NCI-H1436 (cell line): ENCODE results near the gene AGAP3.

Experiments used
- DNase-seq: peaks from one replicate; lab custom pipeline; 2025; lab: John Stamatoyannopoulos, UW

AGAP3 gene

DNA sequence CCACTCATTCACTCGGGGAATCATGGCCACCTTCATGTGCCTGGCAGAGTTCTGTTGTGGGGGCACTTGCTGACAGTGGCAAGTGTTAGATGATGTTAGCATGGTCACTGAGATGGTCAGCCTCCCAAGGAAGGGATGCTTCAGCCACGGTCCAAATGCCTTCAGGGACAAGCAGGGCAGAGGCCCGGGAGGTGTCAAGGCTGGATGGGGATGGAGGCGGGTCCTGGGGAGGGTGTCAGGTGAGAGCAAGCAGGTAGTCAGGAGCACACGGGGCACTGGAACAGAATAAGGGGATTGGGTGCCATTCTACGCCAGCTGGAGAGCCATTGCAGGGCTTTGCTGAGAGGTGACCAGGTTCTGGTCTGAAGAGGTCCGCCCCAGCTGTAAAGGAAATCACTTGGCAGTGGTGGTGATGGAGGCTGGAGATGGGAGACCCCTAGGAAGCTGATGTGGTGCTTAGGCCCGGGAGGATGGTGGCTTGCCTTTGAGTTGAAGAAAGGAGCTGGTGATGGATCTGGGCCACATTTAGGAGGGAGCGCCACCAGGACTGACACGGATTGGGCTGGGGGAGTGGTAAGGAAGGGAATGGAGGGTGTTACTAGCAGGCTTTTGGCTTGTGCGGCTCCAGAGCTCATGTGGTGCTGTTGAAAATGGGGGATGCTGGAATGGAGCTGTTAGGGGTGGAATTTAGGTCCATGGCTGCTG, 24.1 kb downstream of the AGAP3 start:
- no peak for DNase-seq

DNA sequence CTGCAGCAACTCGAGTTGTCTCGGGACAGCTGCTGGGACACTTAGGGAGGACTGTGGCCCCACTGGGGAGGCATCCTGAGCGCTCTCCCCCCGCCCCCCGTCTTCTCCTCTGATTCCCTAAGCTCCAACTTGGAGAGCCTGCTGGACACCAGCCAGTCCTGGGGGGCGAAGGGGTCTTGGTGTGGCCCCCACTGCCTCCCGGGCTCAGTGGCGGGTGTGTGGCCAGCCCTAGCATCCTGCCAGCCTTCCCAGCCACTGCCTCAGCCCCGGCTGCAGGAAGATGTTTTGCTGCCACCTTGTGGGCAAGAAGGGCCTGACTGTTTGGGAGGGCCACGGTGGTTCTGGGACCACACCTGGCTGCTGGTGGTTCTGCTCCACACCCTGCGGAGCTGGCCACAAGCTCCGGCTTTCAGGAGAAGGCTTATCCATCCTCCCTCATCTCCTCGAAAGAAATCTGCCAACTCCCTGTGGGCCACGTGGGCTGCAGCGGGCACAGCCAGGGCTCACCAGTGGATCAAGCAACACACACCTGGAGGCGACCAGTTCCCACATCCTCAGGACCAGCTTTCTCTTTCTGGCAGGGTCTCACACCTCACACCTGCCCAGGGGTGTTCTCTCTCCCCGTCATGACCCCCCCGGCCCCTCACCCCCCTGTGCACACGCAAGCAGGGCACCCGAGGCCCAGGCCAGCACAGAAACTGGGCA, 24.8 kb downstream of the AGAP3 start:
- DNase-seq, result peak; percentile 62

DNA sequence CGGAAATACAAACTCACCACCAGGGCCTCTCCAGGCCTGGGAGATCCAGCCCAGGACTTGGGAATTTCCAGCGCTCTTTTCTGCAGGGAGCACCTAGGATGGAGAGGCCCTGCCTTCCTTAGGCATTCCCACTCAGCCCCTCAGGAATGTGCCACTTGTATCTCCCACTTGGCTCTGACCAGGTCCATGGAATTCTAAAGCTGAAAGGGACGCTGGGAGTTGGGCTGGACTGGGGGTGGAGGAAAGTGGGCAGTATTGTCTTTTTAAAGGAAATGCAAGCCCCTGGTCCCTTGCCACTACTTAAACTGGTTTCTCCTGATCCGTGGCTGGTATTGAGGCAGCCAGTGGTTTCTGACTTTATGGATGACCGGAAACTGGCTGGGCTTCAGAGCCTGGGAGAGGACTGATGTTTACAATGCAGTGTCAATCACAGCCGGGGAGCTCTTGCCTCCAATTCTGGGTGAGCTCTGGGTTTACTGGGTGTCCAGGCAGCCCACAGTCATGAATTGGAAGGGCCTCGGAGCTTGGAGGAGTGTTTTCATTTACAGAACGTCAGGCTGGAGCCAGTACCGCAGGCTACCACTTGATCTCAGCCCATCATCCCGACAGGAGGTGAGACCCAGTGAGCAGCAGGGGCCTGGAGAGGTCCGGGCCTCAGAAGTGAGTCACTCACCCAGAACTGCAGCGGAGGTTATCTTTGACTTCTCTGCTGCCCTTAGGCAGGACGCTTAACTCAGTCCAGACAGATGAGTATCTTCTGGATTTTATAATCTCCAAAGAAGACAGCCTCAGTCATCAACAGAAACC, 27.3 kb downstream of the AGAP3 start:
- no peak for DNase-seq

DNA sequence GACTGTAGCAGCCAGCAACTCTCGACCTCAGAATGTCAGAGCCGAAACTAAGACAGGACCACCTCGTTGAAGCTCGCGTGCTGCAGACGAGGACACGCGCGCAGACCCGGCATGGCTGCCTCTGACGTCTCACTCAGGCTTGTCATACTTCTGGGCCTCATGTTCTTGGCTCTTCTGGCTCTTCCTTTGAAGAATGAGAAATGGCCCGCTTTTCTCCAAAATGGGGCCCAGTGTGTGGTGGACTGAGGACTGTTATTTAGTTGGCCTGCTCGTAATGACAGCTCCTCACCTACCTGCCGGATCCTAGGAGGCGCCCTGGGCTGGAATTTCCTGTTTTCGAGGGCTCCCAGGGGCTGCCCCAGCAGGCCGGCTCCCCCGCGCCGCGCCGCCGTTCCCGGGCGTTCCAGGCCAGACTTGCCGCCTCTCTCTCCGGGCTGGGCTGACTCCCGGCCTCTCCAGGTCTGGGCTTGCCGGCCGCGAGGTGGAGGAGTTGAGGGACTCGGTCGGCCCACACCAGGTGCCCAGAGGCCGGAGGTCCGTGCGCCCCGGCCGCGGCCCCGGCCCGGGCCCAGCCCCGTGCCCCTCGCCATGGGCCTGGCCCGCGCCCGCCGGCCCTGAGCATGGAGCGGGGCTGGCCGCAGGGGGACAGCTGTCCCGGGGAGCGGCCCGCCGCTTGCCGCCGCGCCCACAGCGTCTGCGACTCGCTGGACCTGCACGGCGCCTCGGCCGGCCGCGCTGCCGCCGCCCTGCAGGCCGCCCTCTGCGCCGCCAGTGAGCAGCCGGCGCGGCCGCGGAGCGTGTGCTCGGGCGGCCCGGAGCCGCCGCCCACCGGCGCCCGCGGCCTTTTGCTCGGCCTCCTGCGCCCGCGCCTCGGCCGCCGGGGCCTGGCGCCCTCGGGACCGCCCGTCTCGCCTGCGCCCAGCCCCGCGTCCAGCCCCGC, 28.1 kb downstream of the AGAP3 start:
- no peak for DNase-seq

DNA sequence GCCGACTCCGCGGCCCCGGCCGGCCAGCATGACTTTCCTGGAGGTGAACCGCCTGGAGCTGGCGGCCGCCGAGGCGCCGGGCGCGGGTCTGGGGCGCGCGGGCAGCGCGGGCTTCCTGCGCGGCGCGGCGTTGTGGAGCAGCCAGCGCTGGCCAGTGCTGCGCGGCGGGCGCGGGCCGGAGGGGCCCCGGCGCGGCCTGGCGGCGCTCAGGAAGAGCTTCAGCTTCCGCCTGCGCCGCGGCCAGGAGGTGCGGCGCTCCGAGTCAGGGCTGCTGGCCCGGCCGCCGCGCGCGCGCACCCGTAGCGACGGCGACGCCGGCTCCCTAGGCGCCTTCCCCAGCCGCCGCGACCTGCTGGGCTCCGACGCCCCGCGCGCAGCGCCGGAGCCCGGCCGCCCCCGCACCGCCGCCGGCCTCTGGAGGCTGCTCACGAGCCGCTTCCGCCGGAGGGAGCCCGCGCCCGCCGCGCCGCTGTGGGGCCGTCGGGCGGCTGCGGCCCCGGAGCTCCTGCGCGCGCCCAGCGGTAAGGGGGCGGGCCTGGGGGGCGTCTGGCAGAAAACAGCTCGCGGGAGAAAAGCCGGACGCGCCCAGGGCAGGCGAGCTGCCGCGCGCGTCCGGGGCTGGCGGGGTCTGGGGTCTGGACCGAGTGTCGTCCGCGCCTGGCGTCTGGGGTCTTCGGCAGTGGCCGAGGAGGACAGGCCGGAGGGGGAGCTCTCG, 29.0 kb downstream of the AGAP3 start:
- DNase-seq, result no peak

DNA sequence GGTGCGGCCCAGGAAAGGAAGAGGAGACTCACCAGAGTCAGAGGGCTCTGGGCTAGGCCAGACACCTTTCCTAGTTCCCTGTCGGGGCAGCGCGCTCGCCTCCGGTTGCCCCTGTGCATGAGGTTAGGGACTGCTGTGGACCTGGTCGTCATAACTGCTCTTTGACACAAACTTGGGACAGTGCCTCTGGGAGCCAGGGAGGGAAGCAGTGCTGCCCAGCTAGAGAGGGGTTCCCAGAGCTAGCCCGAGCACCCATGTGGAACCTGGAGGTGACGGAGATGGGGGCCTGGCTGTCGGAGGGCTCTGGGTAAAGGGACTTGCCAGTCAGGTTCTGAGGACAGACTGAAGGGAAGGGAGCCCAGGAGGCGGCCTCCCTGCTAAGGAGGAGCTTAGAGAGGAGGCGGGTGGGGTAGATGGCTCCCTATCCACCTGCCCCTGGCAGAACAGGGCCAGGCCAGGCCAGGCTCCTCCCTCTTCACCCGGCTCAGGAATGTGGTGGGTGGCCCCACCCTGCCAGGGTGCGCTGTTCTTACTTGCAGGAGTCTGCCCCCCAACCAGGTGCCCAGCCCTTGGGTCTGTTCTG, 29.7 kb downstream of the AGAP3 start:
- DNase-seq, result no peak

DNA sequence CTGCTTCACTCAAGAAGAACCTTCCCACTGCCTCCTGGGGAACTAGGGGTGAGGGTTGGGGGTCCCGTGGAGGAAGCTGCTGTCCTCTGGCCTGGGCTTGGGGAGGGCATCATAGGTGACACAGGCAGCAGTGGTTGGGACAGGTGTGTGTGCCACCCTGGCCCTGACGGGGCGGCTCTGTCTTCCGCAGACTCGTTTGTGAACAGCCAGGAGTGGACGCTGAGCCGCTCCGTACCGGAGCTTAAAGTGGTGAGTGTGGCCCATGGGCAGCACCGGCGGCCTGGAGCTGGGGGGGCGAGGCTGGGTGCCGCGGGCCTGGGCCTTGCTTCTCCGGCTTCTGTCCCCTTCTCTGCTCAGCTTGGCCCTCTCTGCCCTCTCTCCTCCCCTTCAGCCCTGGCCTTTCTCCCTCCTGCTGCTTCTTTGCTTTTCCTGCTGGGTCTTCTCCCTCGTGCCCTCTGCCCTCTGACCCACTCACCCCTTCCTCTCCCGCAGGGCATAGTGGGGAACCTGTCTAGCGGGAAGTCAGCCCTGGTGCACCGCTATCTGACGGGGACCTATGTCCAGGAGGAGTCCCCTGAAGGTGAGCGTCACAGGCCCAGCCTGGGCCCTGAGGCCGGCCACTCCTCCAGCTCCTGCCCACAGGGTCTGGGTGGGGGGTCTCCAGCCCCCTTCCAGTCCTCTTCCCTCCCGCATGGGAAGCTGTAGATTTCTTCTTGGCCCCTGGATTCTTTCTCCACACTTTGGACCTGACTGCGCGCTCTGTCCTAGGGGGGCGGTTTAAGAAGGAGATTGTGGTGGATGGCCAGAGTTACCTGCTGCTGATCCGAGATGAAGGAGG, 30.5 kb downstream of the AGAP3 start:
- no peak for DNase-seq

DNA sequence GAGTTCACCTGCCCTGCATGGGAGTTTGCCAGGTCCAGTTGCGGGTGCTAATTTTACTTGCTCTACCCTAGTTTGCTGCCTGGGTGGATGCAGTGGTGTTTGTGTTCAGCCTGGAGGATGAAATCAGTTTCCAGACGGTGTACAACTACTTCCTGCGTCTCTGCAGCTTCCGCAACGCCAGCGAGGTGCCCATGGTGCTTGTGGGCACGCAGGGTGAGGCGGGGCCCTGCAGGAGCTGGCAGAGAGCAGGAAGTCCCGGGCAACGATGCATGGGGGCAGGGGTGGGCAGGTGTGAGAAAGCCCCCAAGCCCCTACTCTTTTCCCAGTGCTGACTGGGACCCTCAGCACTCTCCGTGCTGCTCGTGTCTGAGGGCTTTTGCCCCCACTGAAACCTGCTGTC, 31.3 kb downstream of the AGAP3 start:
- no peak for DNase-seq

DNA sequence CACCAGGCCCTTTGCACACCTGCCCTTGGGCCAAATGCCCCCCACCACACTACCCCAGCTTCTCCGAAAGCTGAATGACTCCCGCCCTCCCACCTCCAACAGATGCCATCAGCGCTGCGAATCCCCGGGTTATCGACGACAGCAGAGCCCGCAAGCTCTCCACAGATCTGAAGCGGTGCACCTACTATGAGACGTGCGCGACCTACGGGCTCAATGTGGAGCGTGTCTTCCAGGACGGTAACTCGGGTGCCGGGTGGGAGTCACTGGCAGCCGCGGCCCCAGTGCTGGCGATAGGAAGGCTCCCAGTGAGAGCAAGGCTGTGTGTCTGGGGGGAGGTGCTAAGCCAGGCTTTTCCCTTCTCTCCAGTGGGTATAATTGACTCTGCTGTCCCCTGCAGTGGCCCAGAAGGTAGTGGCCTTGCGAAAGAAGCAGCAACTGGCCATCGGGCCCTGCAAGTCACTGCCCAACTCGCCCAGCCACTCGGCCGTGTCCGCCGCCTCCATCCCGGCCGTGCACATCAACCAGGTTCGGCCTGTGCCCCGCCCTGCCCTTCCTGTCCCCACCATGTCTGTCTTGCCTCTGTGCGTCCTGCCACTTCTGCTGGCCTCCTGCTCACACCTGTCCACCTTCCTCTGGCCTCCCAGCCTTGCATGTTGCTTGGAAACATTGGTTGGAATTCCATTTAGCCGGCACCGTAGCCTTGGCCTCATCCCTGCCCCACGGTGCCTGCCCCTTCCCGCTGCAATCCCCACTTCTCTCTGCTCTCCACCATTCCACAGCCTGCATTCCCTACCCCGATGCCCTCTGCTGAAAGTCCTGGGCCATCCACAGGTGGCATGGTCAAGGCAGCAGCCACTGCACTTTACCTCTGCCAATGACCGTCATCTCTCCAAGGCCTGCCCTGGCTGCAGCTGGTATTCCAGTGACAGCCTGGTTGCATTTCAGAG, 32.1 kb downstream of the AGAP3 start:
- no peak for DNase-seq

DNA sequence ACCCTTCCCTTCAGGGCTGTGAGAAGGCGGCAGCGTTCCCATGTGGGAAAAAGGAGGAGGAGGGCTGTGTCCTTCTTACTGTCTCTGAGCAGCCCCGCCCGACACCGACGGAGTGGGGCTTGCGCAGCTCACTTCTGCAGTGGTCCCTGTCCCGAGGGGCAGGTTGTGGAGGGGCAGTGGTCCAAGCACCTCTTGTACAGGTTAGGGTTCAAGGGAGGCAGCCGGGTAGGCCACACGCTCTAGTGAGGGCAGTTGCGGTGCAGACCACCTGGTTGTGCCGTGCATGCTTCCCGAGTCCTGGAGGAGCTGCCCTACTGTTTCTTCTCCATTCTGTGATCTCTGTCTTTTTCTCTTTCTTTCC, 32.8 kb downstream of the AGAP3 start:
- no peak for DNase-seq

DNA sequence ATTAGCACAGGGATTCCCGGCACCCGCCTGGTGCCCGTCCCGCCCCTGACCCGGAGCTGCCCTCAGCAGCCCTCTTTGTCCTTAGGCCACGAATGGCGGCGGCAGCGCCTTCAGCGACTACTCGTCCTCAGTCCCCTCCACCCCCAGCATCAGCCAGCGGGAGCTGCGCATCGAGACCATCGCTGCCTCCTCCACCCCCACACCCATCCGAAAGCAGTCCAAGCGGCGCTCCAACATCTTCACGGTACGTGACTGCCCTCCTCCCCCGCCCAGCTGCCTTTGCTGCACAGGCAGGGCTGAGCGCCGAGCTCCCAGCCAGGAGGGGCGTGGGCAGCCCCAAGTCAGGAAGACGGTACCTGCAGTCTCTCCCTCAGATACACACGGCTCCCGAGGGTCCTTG, 33.6 kb downstream of the AGAP3 start:
- DNase-seq, result no peak

DNA sequence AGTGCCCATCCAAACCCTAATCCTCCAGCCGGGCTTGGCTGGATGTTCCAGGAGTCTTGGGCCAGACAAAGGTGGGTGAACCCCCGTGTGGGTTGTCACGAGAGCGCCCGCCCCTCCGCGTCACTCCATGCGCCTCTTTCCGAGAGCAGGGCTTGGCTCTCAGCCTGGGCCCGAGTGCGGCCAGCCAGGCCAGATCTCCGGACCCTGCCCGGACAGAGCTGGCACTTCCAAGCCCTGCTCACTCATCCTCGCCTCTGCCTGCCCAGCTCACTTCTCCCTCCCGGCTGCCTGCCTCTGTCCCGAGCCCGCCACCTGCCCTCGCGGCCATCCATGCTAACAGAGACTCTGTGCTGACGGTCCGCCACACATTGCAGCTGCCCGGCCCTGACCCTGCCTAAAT, 34.6 kb downstream of the AGAP3 start:
- no peak for DNase-seq

DNA sequence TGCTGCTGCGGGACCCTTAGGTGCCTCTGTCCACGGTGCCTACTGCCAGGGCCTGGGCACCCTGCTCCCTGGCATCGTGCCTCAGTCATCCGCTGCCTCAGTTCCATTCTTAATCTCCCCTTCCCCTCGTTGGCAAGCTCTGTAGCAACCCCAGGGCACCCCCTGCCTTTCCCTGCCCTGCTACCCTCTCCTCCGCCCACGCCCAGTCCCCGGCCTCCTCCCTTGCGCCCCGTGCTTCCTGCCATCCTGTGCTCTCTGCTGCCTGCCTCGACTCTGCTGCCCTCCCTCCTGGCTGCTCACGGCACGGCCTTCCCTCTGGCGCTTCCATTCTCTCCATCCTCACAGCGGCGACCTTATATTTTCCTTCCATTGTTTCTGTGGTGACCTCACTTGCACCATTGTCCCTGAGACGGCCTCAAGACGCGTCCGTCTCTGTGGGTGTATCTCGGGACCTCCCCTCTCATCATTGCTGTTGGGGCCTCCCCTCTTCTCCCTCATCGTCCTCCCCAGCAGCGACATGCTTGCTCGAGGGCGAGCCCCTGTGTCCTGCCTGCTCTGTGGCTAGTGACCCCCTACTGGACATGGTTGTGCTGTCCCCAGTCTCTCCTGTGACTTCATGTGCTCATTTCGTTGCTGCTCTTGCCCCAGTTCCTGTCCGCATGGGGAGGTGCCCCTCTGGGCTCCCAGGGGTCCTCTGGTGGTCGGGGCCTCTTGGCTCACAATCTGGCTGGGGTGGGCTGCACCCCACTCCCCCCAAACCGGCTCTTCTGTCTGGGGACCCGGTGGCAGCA, 35.3 kb downstream of the AGAP3 start:
- DNase-seq, result no peak

DNA sequence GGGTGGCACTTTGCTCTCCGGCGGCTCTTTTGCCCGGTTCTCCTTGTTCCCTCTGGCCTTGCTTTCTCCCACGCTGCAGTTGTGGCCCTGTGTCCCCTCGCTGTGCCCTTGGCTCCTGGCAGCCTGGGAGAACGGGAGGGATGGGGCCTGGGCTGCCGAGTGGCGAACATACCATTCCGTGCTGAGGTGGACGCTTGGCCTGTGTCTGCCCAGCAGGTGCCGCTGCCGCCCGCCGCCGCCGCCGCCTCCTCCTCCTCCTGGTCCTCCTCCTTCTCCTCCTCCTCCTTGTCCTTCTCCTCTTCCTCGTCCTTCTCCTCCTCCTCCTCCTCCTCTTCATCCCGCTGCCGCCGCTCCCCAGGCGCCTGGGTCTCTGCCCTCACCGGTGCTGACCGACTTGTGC, 36.0 kb downstream of the AGAP3 start:
- no peak for DNase-seq

DNA sequence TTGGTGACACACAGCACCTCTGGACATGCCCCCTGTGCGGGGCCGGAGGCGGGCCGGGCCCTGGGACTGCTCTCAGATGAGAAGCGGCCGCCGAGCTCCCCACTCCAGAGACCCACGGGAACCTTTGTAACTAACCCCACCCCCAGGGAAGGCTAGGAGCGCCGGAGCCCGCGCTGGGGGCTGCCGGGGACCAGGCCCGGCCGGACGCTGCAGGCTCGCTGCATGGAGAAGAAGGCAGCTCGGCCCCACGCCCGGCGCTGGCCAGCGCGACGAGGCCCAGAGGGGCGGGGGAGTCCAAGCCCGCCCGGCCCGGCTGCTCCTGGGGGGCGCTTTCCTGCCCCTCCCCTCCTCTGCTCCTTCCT, 36.5 kb downstream of the AGAP3 start:
- DNase-seq, result no peak

DNA sequence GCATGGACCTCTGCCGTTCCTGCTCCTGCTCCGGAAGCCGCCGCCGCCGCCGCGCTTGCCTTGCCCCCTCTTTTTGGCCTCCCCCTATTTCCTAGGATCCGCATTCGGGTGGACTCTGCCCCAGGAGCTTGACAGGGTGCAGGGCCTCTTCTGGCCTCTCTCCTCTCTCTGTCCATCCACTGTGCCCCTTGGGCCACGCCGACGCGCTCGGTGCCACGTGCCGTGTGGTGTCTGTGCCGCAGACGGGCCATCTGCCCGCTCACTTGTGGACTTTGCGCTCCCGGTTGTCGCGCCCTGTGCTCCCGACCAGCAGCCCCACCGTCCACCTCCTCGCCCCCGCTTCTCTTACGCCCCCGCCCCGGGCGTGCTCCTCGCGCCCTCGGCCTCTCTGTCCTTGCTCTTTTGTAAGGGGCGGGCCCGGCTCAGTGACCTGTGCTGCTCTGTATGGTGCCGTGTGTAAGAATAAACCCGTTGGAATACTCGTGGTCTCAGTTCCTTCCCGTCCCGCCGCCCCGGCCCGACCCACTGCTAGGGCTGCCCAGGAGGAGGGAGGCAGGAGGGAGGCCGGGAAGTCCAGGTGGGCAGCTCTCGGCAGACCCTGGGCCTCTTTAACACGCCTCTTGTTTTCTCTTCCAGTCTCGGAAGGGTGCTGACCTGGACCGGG, 37.0 kb downstream of the AGAP3 start:
- DNase-seq, result no peak

DNA sequence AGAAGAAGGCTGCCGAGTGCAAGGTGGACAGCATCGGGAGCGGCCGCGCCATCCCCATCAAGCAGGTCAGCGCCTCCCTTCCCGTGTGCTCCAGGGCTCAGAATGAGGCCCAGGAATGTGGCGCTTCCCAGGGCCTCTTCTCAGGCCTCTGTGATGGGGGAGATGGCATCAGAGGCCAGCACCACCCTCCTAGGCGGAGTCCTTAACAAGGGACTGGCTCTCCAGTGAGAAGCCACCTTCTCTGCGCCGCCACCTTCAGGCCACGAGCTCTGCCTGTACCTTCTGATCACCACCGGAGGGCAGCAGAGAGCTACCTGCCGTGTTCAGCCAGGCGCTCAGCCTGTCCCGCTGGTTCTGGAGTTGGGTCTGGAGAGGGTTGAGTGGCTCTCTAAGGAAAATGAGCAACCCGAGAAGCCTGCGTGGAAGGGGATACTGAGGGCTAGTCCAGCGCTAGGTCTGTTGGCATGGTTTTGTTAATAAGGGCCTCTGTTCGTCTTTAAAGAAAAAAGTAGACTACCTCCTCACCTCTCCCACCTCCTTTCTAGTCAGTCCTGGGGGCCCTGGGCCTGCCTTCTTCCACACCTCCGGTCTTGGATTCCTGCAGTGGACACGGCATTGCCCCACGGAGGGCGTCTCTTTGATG, 37.7 kb downstream of the AGAP3 start:
- peak; percentile 66 for DNase-seq
